CD4-positive, alpha-beta T cell treated with Interleukin-4 for 4 hours (primary cell): ENCODE data around the gene CXCL16.
"Not testable (repeated sequence)": the region's sequence is repeated elsewhere in the genome, so short reads cannot be mapped to it uniquely, and the experiment has no call there.

Experiments used
- DNase-seq: peaks from one replicate; pipeline ENCODE4 v3.0.0-alpha.2; 2020

The CXCL16 gene

DNA sequence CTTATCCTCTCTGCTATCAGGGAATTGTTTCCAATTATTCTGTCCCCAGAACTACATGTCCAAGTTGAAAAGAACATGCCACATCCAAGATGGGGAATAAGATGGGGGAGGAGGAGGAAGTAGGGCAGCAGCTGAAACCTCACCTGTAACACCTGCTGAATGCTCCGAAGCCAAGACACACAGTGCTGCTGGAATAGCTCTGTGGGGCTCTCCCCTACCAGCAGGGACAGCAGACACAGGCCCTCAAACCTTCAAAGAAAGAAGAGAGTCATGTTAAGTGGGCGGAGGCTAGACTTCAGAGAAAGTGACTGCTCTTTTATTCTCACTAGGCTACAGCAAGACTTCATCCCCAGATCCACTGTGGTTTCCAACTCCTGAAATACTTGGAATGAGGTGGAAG lies 49.0 kb downstream of the CXCL16 start:
- no peak for DNase-seq

DNA sequence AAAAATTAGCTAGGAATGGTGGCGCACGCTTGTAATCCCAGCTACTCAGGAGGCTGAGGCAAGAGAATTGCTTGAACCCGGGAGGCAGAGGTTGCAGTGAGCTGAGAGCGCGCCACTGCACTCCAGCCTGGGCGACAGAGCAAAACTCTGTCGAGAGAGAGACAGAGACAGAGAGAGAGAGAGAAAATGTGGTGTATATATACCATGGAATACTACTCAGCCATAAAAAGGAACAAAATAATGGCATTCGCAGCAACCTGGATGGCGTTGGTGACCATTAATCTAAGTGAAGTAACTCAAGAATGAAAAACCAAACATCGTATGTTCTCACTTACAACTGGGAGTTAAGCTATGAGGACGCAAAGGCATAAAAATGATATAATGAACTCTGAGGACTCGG lies 49.9 kb downstream of the CXCL16 start:
- not testable (repeated sequence) for DNase-seq

DNA sequence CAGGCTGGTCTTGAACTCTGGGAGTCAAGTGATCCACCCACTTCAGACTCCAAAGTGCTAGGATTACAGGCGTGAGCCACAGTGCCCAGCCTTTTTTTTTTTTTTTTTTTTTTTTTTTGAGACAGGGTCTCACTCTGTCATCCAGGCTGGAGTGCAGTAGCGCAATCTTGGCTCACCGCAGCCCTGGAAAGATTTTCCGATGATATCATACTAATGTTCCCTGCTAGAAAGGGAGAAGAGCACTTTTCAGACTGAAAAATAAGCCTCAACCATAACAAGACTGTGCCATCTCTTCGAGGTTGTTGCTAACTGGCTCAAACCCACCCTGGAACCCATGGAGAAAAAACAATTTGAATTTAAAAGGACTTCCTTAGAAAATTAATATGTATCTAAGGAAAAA lies 56.0 kb downstream of the CXCL16 start:
- DNase-seq, result not testable (repeated sequence)
